CD4-positive, alpha-beta T cell treated with Interleukin-15 for 1 hour (primary cell): ENCODE data around the gene TSR1.

Experiments
- DNase-seq: peaks from one replicate; pipeline ENCODE4 v3.0.0-alpha.2; 2020

TSR1 gene

DNA sequence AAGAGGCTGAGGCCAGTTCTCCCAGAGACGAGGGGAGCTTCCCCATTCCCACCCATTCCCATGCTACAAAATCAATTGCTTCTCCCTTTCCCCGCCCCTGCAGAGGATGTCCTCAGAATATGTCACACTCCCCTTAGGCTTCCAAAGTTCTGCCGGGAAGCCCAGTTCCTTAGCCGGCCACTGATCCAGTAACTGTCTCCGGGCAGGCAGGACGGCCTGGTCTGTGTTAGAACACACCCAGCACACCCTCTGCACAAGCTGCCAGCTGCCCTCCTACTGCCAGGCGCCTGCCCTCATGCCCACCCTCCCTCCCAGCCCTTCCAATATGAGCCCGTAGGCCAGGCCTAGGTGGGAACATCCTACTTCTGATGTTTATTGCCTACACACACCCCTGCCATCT, 32.1 kb upstream of the TSR1 start:
- DNase-seq: no peak

DNA sequence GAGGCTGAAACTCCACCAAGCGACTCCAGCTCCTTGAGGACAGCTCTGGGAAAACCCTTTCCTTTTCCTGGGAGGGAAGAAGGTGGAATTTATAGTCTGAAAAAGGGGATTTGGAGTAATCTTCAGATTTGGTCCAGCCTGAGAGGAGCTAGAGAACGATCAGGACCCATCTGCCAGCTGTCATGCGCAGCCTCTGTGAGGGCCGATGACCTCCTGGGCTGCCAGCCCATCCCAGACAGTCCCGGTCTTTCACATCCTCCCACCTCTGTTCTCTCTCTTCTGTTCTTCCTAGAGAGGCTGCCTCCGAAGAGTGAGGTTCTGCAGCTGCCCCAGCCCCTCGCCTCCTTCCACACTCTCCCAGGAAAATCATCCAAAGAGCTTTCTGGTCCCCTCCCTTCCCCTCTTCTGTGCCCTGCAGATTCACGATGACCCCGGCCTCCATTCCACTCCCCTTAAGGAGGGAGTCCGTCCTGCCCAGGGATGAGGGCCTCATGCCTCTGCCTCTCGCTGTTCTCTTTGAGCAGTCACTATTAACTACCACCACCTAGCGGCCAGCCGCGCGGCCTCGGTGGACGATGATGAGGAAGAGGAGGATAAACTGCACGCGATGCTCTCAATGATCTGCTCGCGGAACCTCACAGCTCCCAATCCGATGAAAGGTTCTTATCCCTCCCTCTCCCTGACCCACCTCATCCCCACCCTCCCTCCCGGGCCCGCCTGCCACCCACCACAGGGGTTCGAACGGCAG, 30.7 kb upstream of the TSR1 start:
- DNase-seq: no peak

DNA sequence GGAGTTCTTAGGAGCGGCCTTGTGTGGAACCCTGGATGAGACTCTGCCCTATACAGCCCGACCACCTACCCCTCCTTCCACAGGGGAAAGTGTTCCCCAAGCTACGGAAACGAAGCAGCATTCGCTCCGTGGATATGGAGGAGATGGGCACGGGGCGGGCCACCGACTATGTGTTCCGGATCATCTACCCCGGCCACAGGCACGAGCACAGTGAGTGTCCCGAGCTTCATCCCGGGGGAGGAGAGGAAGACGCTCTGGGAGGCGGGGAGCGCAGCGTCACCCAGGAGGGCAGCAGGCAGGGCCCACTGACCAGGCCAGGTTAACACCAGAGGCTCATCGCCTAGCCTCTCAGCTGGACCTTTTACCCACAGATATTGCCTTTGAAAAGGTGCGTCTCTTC, 28.9 kb upstream of the TSR1 start:
- no peak for DNase-seq

DNA sequence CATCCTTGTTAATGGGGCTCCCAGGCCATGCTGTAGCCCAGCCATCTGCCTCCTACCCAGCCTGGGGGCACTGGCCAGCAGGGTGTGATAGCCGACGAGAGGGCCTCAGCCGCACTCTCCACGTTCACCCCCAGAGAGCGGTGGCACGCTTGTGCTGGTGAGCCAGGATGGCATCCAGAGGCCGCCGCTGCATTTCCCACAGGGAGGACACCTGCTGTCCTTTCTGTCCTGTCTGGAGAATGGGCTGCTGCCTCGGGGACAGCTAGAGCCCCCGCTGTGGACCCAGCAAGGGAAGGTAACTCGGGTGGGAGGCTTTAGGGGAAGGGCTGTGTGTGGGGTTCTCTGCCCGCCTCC, 28.5 kb upstream of the TSR1 start:
- no peak for DNase-seq

DNA sequence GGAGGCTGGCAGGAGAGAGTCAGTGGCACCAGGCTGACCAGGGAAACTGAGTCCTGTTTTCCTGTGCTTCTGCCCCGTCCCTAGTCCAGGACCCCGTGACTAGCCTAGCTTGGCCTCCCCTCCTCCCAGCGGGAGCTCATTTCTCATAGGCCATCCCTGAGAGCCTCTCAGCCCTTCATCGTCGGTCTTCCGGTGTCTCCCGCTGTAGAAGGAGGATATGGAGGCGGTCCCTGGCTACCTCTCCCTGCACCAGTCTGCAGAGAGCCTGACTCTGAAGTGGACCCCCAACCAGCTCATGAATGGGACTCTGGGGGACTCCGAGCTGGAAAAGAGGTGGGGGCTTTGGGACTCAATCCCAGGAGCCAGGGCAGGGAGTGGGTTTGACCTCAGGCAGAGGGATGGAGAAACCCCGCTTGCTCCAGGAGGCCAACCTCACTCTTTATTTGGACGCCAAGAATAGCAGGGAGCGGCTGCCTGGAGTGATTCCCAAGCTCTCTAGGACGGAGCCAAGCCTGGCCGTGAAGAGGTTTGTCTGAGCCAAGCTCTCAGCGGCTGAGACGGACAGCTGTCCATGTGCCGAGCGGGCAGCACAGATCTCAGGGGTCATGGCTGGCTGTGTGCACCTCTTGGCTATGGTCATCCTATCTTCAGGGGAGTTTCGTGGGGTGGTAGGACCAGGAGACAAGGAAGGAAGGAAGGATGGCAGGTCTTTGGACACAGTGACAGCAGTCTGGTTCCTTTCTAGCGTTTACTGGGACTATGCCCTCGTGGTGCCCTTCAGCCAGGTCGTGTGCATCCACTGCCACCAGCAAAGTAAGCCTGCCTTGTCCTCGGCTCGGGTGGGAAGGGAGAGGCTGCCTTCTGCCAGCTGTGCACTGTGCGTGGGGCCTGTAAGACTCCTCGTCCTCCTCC, 27.9 kb upstream of the TSR1 start:
- DNase-seq: no peak

DNA sequence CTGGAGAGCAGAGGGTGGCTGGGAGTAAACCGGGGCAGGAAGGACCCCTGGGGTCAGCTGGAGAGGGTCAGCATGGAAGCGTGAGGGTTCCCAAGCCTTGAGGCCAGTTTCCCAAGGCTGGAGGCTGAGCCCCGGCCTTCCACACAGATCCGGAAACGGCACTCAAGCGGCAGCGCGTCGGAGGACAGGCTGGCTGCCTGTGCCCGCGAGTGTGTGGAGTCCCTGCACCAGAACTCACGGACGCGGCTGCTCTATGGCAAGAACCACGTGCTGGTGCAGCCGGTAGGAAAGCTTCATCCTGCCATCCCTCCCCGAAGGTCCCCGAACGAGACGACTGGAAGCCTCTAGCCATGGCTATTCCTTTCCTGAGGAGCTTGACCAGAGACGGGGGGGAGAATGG, 27.1 kb upstream of the TSR1 start:
- no peak for DNase-seq

DNA sequence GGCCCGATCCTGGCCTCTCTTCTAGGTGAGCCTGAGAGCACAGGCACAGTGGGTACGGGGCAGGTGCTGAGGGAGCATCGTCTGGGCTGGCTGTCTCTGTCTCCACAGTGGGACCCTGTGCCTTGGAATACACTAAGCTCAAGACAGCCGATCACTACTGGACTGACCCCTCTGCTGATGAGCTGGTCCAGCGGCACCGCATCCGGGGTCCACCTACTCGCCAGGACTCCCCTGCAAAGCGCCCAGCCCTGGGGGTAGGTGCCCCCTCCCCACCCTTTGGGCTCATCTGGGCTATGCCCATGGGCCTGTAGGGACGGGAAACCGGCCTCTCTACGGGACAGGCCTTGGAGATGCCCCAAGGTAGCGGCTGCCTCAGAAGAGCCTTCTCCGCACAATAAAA, 26.6 kb upstream of the TSR1 start:
- no peak for DNase-seq

DNA sequence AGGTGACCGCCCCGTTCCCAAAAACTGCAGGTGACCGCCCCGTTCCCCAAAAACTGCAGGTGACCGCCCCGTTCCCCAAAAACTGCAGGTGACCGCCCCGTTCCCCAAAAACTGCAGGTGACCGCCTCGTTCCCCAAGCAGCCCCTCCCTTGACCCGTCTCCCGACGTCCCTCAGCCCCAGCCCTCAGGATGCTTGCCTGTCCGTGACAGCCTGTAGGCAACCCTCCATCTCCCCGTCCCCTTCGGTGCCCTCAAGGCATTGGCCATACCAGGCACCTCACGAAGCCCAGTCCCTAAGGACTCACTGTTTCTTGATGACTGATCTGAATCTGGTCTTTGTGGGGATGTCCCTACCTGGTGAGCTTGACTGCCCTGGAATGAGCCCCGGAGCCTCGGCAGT, 26.2 kb upstream of the TSR1 start:
- DNase-seq: no peak

DNA sequence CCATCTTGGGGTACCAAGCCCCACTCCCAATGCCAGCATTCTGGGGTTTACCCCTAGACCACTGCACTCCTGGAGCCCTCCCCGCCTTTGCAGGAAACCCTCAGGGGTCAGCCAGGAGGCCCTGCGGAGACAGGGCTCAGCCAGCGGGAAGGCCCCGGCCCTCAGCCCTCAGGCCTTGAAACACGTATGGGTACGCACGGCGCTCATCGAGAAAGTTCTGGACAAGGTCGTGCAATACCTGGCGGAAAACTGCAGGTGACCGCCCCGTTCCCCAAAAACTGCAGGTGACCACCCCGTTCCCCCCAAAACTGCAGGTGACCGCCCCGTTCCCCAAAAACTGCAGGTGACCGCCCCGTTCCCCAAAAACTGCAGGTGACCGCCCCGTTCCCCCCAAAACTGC, 25.8 kb upstream of the TSR1 start:
- no peak for DNase-seq

DNA sequence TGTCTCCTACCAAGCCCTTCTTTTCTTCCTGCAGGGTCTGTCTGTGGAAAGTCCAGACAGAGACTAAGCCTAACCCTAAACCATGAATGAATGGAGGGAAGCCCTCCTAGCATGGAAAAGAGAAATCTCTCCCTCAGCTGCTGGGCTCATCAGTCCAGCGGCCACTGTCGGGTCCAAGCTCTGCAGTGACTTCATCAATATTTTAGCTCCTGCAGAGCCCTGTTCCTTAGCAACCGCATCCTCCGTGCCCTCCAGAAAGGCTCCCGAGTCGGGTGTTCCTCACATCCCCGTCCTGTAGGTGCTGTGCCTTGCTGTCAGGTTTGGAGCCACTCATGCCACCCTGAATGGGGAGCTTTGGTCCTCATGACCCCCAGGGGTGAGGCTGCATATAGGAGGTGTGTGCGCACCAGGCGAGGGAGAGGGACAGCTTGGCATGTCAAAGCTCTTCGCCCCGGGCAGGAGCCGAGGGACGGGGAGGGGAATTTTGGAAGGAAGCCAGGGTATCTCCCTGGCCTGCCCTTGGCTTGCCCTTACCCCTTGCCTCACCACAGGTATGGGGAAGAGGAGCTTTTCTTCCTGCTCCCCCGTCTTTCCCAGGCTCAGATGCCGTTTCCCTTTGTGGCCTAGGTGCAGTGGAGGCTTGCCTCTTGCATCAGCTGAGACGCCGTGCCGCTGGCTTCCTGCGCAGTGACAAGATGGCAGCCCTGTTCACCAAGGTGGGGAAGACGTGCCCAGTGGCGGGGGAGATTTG, 24.9 kb upstream of the TSR1 start:
- no peak for DNase-seq

DNA sequence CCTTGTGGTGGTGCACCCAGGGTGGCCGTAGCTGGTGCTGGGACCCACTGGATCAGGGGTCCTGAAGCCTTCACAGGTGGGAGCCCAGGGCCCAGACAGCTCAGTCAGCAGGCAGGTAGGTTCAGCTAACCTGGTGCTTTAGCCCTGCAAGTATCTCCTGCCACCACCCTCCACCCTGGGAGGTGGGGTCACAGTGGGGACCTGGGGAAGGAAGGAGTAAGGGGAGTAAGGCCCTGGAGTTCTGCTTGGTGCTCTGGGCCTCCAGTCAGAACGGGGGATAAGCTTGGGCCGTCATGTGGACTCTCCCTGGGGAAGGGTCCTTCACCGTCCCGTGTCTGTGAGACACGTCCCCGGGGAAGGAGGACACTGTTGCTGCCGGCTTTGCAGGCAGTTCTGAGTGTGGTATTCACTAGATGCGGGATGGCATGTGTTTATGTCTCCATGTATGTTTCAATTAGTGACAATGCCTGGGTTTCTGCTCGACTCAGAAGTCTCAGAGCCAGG, 21.7 kb upstream of the TSR1 start:
- DNase-seq: no peak

DNA sequence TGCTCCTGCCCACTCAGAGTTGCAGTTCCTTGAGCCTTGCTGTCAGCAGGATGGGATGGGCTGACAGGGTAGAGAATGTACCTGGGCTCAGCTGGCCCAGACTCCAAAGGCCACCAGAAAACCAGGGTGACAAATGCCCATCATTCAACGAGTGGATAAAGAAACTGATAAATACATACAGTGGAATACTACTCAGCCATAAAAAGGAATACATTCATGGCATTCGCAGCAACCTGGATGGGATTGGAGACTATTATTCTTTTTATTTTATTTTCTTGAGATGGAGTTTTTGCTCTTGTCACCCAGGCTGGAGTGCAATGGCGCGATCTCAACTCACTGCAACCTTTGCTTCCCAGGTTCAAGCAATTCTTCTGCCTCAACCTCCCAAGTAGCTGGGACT, 21.0 kb upstream of the TSR1 start:
- no peak for DNase-seq

DNA sequence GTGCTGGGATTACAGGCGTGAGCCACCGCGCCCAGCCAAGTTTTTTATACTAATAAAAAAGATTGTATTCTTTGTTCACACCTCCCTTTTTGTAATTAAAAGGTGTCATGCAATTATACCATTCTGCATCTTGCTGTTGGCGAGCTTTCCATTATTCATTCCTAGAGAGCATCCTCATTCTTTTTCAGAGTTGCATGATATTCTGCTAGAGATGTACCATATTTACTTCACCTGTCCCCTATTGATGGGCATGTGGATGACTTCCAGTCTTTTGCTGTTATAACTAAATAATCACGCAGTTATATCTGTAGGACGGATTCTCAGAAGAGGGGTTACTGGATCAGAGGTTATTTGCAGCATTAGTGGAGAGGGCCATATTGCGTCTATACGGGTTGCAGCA, 18.1 kb upstream of the TSR1 start:
- DNase-seq: no peak

DNA sequence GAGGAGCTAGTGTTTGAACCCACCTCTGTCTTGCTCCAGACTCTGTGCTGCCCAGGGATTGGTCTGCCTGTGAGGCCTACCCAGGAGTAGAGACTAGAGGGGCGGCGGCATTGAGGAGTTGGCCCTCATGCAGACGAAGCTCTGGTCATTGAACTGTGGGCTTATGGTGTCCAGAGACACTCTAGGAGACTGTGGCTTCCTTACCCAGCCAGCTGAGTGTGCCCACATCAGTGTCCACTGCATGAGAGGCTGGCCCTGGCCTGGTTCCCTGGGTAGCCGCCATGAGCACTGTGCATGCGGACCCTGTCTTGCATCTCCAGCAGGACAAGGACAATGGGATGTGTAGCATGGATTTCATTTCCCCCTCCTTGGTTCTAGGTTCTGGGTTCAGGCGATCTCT, 15.0 kb upstream of the TSR1 start:
- DNase-seq: no peak

DNA sequence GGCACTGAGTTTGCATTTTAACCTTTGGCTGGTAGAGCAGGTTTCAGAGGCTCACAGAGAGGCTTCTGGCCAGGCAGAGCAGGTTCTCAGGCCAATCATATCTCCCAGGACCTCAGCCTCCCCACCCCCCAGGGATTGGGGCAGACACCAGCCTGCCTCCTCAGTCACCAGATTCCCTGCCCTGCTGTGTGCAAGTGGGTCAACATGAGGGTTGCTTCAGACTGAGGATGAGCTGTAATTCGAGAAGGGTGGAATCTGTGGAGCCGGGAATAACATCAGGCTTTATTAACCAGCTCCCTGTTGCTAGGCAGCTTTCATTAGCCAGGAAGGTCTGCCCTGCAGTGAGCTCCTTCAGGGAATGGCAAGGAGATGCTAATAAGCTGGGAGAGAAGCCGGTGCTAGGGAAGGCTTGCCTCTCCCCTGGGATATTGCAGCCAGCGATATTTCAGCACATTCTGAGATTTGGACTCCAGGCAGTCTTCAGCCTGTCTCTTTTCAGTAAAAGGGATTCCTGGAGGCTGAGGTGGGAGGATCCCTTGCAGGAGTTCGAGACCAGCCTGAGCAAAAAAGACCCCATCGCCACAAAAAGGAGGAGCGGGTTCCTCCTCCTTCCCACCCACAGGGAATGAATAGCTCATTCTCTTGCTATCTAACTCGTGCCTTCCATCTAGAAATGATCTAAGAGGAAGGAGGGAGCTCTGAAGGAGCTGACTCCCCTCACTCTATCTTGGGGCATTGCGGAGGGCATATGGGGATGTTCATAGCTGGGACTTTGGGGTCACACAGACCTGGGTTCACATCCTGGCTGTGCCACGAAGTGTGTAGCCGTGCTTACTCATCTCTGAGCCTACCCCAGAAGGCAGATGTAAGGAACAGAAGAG, 11.8 kb upstream of the TSR1 start:
- no peak for DNase-seq

DNA sequence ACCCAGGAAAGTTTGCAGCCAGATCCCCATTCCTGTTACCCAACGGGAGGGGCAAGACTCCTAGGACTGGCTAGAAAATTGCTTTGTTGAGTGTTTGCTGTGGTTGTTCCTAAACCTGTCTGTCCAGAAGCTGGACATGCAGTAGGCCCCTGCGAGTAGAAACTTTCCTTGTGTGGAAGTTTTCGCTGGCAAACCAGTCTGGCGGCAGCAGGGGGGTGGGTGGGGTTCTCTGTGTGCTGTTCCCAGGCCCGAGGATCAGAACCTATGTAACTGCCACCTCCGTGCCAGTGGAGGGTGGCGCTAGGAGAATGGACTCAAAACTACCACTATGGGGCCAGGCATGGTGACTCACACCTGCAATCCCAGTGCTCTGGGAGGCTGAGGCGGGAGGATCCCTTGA, 10.2 kb upstream of the TSR1 start:
- no peak for DNase-seq

DNA sequence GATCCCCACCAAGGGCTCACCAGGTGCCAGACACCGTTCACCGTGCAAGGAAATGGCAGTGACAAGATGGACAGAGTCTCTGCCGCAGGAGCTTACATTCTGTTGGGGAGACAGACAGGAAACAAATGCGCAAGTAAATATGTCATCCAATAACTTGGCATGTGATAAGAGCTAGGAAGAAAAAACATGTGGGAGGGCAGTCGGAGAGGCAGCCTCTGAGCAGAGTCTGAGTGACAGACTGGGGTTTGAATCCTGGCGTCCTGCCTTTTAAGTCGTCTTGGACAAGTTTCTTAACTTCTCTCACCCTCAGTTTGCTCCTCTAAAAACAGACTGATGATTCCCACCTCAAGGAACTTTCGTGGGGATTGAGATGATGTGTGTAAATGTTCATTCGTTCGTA, 8.3 kb upstream of the TSR1 start:
- no peak for DNase-seq

DNA sequence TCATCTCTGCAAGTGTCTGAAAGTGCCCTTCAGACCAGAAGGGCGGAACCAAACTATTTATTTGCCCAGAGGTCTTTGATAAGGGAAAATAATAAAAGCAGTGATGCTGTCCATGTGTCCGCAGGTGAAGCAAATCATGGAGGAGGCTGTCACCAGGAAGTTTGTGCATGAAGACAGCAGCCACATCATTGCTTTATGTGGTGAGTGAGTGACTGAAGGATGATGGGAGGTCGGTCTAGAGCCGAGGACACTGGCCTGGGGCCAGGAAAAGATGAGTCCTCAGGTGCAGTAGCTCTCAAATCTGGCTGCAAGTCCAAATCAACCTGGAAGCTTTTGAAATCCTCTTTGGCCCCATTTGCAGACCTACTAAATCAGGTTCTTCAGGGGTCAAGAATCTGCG, 7.2 kb upstream of the TSR1 start:
- DNase-seq: no peak

DNA sequence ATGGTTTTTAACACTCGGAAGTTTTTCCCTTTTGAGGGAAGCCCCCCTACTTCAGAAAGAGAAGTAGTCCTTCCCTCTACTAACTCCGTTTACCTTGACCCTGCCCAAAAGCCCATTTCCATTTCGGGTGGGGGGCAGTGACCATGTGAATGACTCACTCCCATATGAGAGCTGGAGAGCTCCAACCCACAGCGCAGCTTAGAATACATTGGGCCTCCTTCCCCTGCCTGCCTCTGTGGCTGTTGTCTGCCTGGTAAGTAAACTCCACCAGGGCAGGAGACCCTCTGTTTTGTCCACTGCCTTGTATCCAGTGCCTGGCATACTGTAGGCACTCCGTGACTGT, 2.0 kb upstream of the TSR1 start:
- no peak for DNase-seq

DNA sequence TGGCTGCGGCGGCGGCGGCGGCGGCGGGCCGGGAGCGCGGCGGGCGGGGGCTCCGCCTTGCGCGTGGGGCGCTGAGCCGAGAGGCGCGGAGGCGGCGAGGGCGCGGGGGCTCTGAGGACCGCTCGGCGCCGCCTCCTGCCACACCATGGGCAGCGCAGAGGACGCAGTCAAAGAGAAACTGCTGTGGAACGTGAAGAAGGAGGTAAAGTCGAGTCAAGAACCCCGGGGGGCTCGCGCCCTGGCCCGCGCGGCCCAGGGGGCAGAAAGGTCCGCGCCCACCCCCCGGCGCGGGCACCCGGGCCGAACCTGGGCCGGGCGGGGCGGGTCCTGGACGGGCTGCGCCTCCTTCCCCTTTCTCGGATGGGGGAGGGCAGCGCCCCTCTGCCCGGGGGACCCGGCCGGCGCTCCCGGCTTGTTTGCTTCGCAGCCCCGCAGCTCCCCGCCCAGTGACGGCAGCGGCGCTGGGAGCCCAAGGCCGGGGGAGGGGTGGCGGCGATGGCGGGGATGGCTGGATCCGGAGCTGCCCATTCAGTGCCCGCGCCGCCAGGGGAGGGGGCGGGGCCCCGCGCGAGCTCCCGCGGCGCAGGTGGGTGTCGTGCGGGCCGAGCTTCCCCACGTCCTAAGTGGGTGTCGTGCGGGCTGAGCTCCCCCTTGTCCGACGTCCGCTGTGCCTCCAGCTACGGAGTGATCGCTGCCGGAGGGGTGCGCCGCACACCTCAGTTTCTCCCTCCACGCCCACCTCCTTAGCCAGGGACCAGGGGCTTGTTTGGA, 1.5 kb upstream of the TSR1 start:
- DNase-seq: peak; percentile 55

DNA sequence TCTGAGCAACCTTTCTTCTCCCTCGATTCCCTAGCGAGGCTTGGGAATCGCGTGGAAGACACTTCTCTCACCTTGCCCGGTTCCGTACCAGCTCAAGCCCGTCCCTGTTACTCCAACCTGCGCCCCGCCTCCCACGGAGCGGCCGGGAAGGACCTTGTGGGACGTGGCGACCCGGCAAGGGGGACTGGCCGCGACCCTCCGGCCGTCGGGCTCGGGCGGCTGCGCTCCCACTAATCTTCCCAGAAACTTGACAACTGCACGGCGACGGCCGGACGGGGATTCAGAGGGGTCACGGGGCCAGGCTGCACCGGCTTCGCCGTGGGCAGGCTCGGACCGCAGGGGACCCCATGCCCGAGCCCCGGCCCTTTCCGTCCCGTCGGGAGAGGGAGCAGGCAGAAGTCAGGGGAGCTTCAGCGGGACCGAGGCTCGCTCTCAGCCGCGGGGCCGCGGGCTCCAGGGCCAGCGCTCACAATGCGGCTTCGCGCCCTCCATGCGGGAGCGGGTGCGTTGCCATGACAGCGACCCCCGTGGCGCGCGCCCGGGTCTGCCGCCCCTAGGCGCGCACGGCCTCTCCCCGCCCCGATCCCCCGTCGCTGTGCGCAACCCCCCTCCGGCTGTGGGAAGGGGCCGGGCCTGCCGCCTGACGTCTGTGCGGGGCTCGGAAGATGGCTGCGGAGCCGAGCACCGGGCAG, 741 bp upstream of the TSR1 start, which contains the start of gene SGSM2:
Gene SGSM2 (plus strand): TSS at position 650 of the 692 bp plus-strand sequence. CDS start 188 bp downstream, outside the sequence.
- DNase-seq: peak; percentile 74
